Endodermal cell (in vitro differentiated cells): ENCODE measurements around the gene MIPOL1. TPM values are rescaled to one million over a fixed set of nuclear protein-coding genes. Genes with fewer than 3 reads are reported as not detected.

Experiments used
- DNase-seq: peaks from one replicate; pipeline ENCODE4 v3.0.0-alpha.2; 2017
- H3K27ac ChIP-seq: 2 replicates; pipeline ENCODE4 v1.5.1; 2013; ENCODE audit warnings: mild to moderate bottlenecking, low read depth, low read length, moderate library complexity
- H3K27me3 ChIP-seq: 2 replicates; pipeline ENCODE4 v1.6.1; 2013; ENCODE audit warnings: mild to moderate bottlenecking, low read length, moderate library complexity; ENCODE audit not compliant: insufficient read depth, control insufficient read depth, poor library complexity, severe bottlenecking
- H3K36me3 ChIP-seq: 2 replicates; pipeline ENCODE4 v1.7.0; 2013; ENCODE audit warnings: mild to moderate bottlenecking, low read length, moderate library complexity; ENCODE audit not compliant: control insufficient read depth, insufficient read depth
- H3K4me1 ChIP-seq: one replicate; pipeline ENCODE4 v1.7.0; 2013; ENCODE audit warnings: low read length; ENCODE audit not compliant: control insufficient read depth, insufficient read depth
- H3K4me3 ChIP-seq: 2 replicates; pipeline ENCODE4 v1.5.1; 2013; ENCODE audit warnings: mild to moderate bottlenecking, low read length, moderate library complexity
- H3K9ac ChIP-seq: 2 replicates; pipeline ENCODE4 v1.6.1; 2013; ENCODE audit warnings: mild to moderate bottlenecking, low read length, moderate library complexity; ENCODE audit not compliant: poor library complexity, severe bottlenecking; ENCODE audit errors: extremely low read depth
- H3K9me3 ChIP-seq: 2 replicates; pipeline ENCODE4 v1.6.1; 2013; ENCODE audit warnings: mild to moderate bottlenecking, low read length, moderate library complexity; ENCODE audit not compliant: control insufficient read depth
- H3K27ac Mint-ChIP-seq: 2 replicates; pipeline ENCODE4 v1.8.0; 2020; ENCODE audit warnings: mixed read lengths
- H3K27me3 Mint-ChIP-seq: 2 replicates; pipeline ENCODE4 v1.8.0; 2021; ENCODE audit warnings: mild to moderate bottlenecking, mixed read lengths; ENCODE audit not compliant: insufficient read depth
- H3K36me3 Mint-ChIP-seq: 2 replicates; pipeline ENCODE4 v1.8.0; 2020; ENCODE audit warnings: low read depth, mixed read lengths
- H3K4me1 Mint-ChIP-seq: 2 replicates; pipeline ENCODE4 v1.8.0; 2020; ENCODE audit warnings: mixed read lengths
- H3K4me3 Mint-ChIP-seq: 2 replicates; pipeline ENCODE4 v1.8.0; 2020; ENCODE audit warnings: mild to moderate bottlenecking, moderate library complexity, mixed read lengths
- H3K9me3 Mint-ChIP-seq: 2 replicates; pipeline ENCODE4 v1.8.0; 2020; ENCODE audit warnings: mild to moderate bottlenecking, mixed read lengths
- CTCF ChIP-seq: fragments of 200-600 bp; sonication (generic); conservative IDR thresholded peaks from 2 replicates; pipeline ENCODE4 v1.5.0; 2021; ENCODE audit warnings: antibody characterized with exemption, mild to moderate bottlenecking
- WGBS, 2 experiments: methylation state at CpG; one replicate each; pipeline versions ENCODE4 v1.1.5 to v1.1.7; 2013; ENCODE audit warnings: missing lambda C conversion rate in 2 of 2, mixed read lengths in 1 of 2; ENCODE audit not compliant: insufficient coverage in 1 of 2, insufficient read length in 1 of 2; 5-methylcytosine and 5-hydroxymethylcytosine counted together
- total RNA-seq, 2 donors: library from RNA; stranded (reverse); fragmentation: NEBNext Ultra II Directional in 1 of 2; extraction: Animal tissue kit (Norgen Biotek cat#: 25700) in 1 of 2; gene quantifications; 2 replicates in 1 of 2; 3 replicates in 1 of 2; pipeline ENCODE4 v1.2.1, GENCODE V29; 2021

MIPOL1 gene
- total RNA-seq, 2 donors from 2014 or later, result 22.0 to 28.5 TPM

GRCh38 chr14:37399517-37399916 is 201.8 kb downstream of the MIPOL1 start:
- TF ChIP-seq CTCF, result no peak
- no peak overlapping the region for H3K4me3 ChIP-seq
- DNase-seq, result no peak
- no peak overlapping the region for H3K4me3 Mint-ChIP-seq
- peaks cover 1% of the 10 kb centered on the region for H3K27me3 Mint-ChIP-seq
- no peak overlapping the region for H3K27ac ChIP-seq
- H3K36me3 Mint-ChIP-seq, result peaks cover 30% of the 10 kb centered on the region
- peaks cover 23% of the 10 kb centered on the region for H3K4me1 Mint-ChIP-seq
- no peak overlapping the region for H3K27ac Mint-ChIP-seq
- H3K36me3 ChIP-seq, result peaks cover 4% of the 10 kb centered on the region
- peaks cover 35% of the 10 kb centered on the region for H3K9me3 ChIP-seq
- H3K27me3 ChIP-seq, result no peaks in the 10 kb centered on the region
- peaks cover 5% of the 10 kb centered on the region for H3K4me1 ChIP-seq
- peaks cover 33% of the 10 kb centered on the region for H3K9me3 Mint-ChIP-seq
- H3K9ac ChIP-seq, result no peak overlapping the region

DNA sequence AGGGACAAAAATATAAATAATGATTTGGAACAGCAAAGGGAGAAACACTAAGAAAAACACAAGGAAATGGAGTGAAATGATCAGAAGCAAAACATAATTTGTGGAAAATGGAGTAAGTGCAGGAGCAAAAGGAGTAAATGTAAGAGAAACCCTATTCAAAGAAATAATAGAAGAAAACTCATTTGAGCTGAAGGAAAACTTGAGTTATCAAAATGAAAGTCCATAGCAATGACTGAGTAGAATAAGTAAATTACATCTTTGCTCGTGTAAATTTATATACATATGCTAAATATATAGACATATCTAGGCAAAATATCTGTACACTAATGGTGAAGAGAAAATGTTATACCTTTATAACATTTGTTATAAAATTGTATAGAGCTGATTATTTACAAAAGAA is 203.4 kb downstream of the MIPOL1 start:
- H3K27ac ChIP-seq, result no peak overlapping the region
- Mint-ChIP-seq H3K4me1 (peaks cover 30% of the 10 kb centered on the region), H3K4me3 (no peak overlapping the region), H3K27me3 (no peaks in the 10 kb centered on the region), H3K27ac (no peak overlapping the region), H3K36me3 (peaks cover 17% of the 10 kb centered on the region), H3K9me3 (peaks cover 17% of the 10 kb centered on the region)
- H3K4me1 ChIP-seq, result peaks cover 8% of the 10 kb centered on the region
- no peaks in the 10 kb centered on the region for H3K27me3 ChIP-seq
- H3K36me3 ChIP-seq, result peaks cover 4% of the 10 kb centered on the region
- no CpG with 5 or more reads among the region's 1 CpG for WGBS, 2 experiments
- H3K9ac ChIP-seq, result no peak overlapping the region
- H3K4me3 ChIP-seq, result no peak overlapping the region
- TF ChIP-seq CTCF, result no peak
- H3K9me3 ChIP-seq, result peaks cover 20% of the 10 kb centered on the region
- DNase-seq, result no peak

DNA sequence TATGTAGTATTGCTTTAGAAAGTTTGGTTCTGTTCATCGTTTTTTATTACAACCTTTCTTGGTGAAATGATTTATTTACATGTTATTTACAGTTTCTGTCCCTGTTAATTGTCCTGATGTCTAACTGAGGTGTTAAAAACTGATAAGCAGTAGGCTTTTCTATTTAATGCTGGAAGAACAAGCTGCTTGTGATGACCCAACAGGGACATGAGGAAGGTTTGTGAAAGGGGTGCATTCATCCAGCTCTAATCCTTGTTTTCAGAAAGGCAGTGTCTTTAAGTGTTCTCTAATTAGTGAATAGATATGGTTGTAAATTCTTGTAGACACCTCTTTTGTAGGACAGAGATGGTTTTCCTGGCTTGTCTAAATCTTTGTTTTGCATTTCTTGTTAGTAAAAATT is 205.9 kb downstream of the MIPOL1 start:
- DNase-seq, result no peak
- peaks cover 8% of the 10 kb centered on the region for H3K4me1 ChIP-seq
- no CpG with 5 or more reads among the region's 1 CpG for WGBS, 2 experiments
- Mint-ChIP-seq H3K36me3 (peaks cover 4% of the 10 kb centered on the region), H3K4me3 (no peak overlapping the region), H3K27ac (no peak overlapping the region), H3K9me3 (no peaks in the 10 kb centered on the region), H3K27me3 (no peaks in the 10 kb centered on the region), H3K4me1 (peaks cover 34% of the 10 kb centered on the region)
- no peak overlapping the region for H3K4me3 ChIP-seq
- H3K36me3 ChIP-seq, result peaks cover under 1% of the 10 kb centered on the region
- no peak for TF ChIP-seq CTCF
- H3K9me3 ChIP-seq, result peaks cover 13% of the 10 kb centered on the region
- no peaks in the 10 kb centered on the region for H3K27me3 ChIP-seq
- H3K27ac ChIP-seq, result no peak overlapping the region
- H3K9ac ChIP-seq, result no peak overlapping the region
